HCT116 (cell line): ENCODE measurements around the gene ZNF678. TPM values are rescaled to one million over a fixed set of nuclear protein-coding genes. Genes with fewer than 3 reads are reported as not detected.

Experiments used
- ATAC-seq: fragments of 200-7000 bp; cut with Tn5 transposase; 2 replicates; pipeline ENCODE4 v1.9.1; 2020; ENCODE audit warnings: mild to moderate bottlenecking, moderate library complexity
- BruUV-seq: library from RNA; stranded (reverse); fragments of 400-500 nt; replicated peaks from 2 replicates; lab custom pipeline; 2021; lab: Mats Ljungman, UMichigan
- CTCF ChIA-PET: fragments of 300-600 bp; sonication (Branson Sonifier 250); formaldehyde crosslinking; loops from one replicate; lab custom pipeline; 2021; ENCODE audit warnings: antibody characterized with exemption; lab: Charles Lee
- POLR2A ChIA-PET: fragments of 300-600, 350-600 bp; sonication (Branson Sonifier 250); formaldehyde crosslinking; loops from one replicate; lab custom pipeline; 2021; ENCODE audit warnings: antibody characterized with exemption; lab: Charles Lee
- RAD21 ChIA-PET, 2 experiments: fragments of 300-600 bp; sonication (Branson Sonifier 250); formaldehyde crosslinking; loops; one replicate each; lab custom pipeline; 2023; ENCODE audit warnings: low total read pairs in 2 of 2; ENCODE audit not compliant: uncharacterized antibody in 2 of 2, unreplicated experiment in 2 of 2, low non-redundant PET in 1 of 2; lab: Charles Lee
- DNase-seq: peaks from one replicate; pipeline ENCODE4 v3.0.0-alpha.2; 2010; ENCODE audit warnings: low read depth, low spot score
- H2AFZ ChIP-seq: fragments of 200-600 bp; shearing (Covaris generic), sonication (generic); 2 replicates; pipeline ENCODE4 v1.6.1; 2017; ENCODE audit warnings: low read depth, mixed run types, mixed read lengths, antibody characterized with exemption, low read length; ENCODE audit not compliant: poor library complexity, severe bottlenecking
- H3K27ac ChIP-seq: 2 replicates; pipeline ENCODE4 v1.5.1; 2012; ENCODE audit warnings: low read depth, low read length
- H3K27me3 ChIP-seq: fragments of 200-600 bp; sonication (generic); 2 replicates; pipeline ENCODE4 v1.6.1; 2016; ENCODE audit warnings: mixed run types, low read length, mixed read lengths; ENCODE audit not compliant: insufficient read depth
- H3K36me3 ChIP-seq, 2 experiments: fragments of 200-500 bp in 1 of 2; fragments of 200-600 bp in 1 of 2; sonication (Bioruptor generic) in 1 of 2; sonication (generic) in 1 of 2; 2 replicates each; pipeline versions ENCODE4 v1.5.1 to v1.6.1; 2014 to 2016; ENCODE audit warnings: low read length in 2 of 2, inconsistent platforms in 1 of 2, mixed read lengths in 1 of 2, mixed run types in 1 of 2; ENCODE audit not compliant: insufficient read depth in 2 of 2, control insufficient read depth in 1 of 2
- H3K4me1 ChIP-seq, 2 experiments: fragments of 200-600 bp in 1 of 2; sonication (generic) in 1 of 2; 2 replicates each; pipeline versions ENCODE4 v1.5.1 to v1.6.1; 2012 to 2017; ENCODE audit warnings: low read length in 2 of 2, inconsistent platforms in 1 of 2, mild to moderate bottlenecking in 1 of 2, mixed read lengths in 1 of 2, mixed run types in 1 of 2, moderate library complexity in 1 of 2; ENCODE audit not compliant: insufficient read depth in 2 of 2, control insufficient read depth in 1 of 2
- H3K4me2 ChIP-seq: fragments of 200-600 bp; sonication (generic); 2 replicates; pipeline ENCODE4 v1.6.1; 2017; ENCODE audit warnings: mixed run types, low read length, mixed read lengths
- H3K4me3 ChIP-seq, 2 experiments: fragments of 200-600 bp in 1 of 2; sonication (generic) in 1 of 2; replicated peaks in 1 of 2; 2 replicates each; pipeline ENCODE4 v1.5.1; 2011 to 2016; ENCODE audit warnings: low read length in 2 of 2, control low read depth in 1 of 2, low read depth in 1 of 2, mild to moderate bottlenecking in 1 of 2, mixed read lengths in 1 of 2, mixed run types in 1 of 2
- H3K79me2 ChIP-seq: fragments of 200-600 bp; sonication (generic); 2 replicates; pipeline ENCODE4 v1.6.1; 2017; ENCODE audit warnings: mild to moderate bottlenecking, mixed run types, low read length, moderate library complexity, mixed read lengths; ENCODE audit not compliant: insufficient read depth
- H3K9ac ChIP-seq: fragments of 200-600 bp; sonication (generic); 2 replicates; pipeline ENCODE4 v1.6.1; 2016; ENCODE audit warnings: low read length, mixed read lengths
- H3K9me2 ChIP-seq: fragments of 200-600 bp; sonication (generic), shearing (Covaris generic); 2 replicates; pipeline ENCODE4 v1.6.1; 2017; ENCODE audit warnings: mixed run types, mild to moderate bottlenecking, moderate library complexity; ENCODE audit not compliant: insufficient read depth
- H3K9me3 ChIP-seq, 2 experiments: fragments of 200-500 bp in 1 of 2; fragments of 200-600 bp in 1 of 2; sonication (Bioruptor generic) in 1 of 2; sonication (generic) in 1 of 2; 2 replicates each; pipeline ENCODE4 v1.6.1; 2014 to 2017; ENCODE audit warnings: low read length in 2 of 2, mixed read lengths in 2 of 2, inconsistent platforms in 1 of 2, low read depth in 1 of 2, mild to moderate bottlenecking in 1 of 2, mixed run types in 1 of 2, moderate library complexity in 1 of 2; ENCODE audit not compliant: control insufficient read depth in 1 of 2, insufficient read depth in 1 of 2
- H4K20me1 ChIP-seq: fragments of 200-600 bp; sonication (generic), shearing (Covaris generic); 2 replicates; pipeline ENCODE4 v1.6.1; 2017; ENCODE audit warnings: mixed run types, mild to moderate bottlenecking, moderate library complexity; ENCODE audit not compliant: insufficient read depth
- ATF3 ChIP-seq: IDR thresholded peaks from 2 replicates; pipeline ENCODE4 v1.6.1; 2012
- CBX3 ChIP-seq: IDR thresholded peaks from 2 replicates; pipeline ENCODE4 v1.6.1; 2012; ENCODE audit warnings: low read depth
- CEBPB ChIP-seq: IDR thresholded peaks from 2 replicates; pipeline ENCODE4 v1.6.1; 2012; ENCODE audit warnings: low read depth
- CTCF ChIP-seq, 3 experiments: fragments of 200-600 bp in 1 of 3; sonication (generic) in 1 of 3; IDR thresholded peaks in 2 of 3; conservative IDR thresholded peaks in 1 of 3; 2 replicates each; pipeline ENCODE4 v1.5.1; 2012 to 2017; ENCODE audit warnings: low read depth in 2 of 3, low read length in 2 of 3, antibody characterized with exemption in 1 of 3, borderline replicate concordance in 1 of 3, control low read depth in 1 of 3, mild to moderate bottlenecking in 1 of 3, mixed read lengths in 1 of 3, mixed run types in 1 of 3, moderate library complexity in 1 of 3; ENCODE audit not compliant: insufficient read depth in 1 of 3
- EGR1 ChIP-seq: IDR thresholded peaks from 2 replicates; pipeline ENCODE4 v1.6.1; 2012; ENCODE audit warnings: low read depth
- ELF1 ChIP-seq: IDR thresholded peaks from 2 replicates; pipeline ENCODE4 v1.6.1; 2012; ENCODE audit warnings: low read depth, borderline replicate concordance
- EZH2 ChIP-seq: fragments of 200-600 bp; sonication (generic); IDR thresholded peaks from 2 replicates; pipeline ENCODE4 v1.6.1; 2017; ENCODE audit warnings: antibody characterized with exemption, mixed run types
- JUND ChIP-seq: IDR thresholded peaks from 2 replicates; pipeline ENCODE4 v1.6.1; 2012
- POLR2A ChIP-seq: IDR thresholded peaks from 2 replicates; pipeline ENCODE4 v1.7.0; 2011; ENCODE audit warnings: borderline replicate concordance; ENCODE audit not compliant: insufficient read depth, insufficient read length; ENCODE audit errors: extremely low read depth
- POLR2AphosphoS5 ChIP-seq: IDR thresholded peaks from 2 replicates; pipeline ENCODE4 v1.6.1; 2011; ENCODE audit warnings: mild to moderate bottlenecking, low read depth, low read length, moderate library complexity
- RAD21 ChIP-seq: IDR thresholded peaks from 2 replicates; pipeline ENCODE4 v1.6.1; 2012; ENCODE audit warnings: low read depth, mild to moderate bottlenecking
- SIN3A ChIP-seq: IDR thresholded peaks from 2 replicates; pipeline ENCODE4 v1.6.1; 2012; ENCODE audit warnings: low read depth
- SP1 ChIP-seq: IDR thresholded peaks from 2 replicates; pipeline ENCODE4 v1.6.1; 2012; ENCODE audit warnings: low read depth
- SRF ChIP-seq: IDR thresholded peaks from 2 replicates; pipeline ENCODE4 v1.6.1; 2012; ENCODE audit warnings: low read depth
- ZBTB33 ChIP-seq: IDR thresholded peaks from 2 replicates; pipeline ENCODE4 v1.6.1; 2011; ENCODE audit warnings: mild to moderate bottlenecking, low read length, moderate library complexity; ENCODE audit not compliant: insufficient replicate concordance; ENCODE audit errors: extremely low read depth
- ZFX ChIP-seq: fragments of 450-650 bp; IDR thresholded peaks from 2 replicates; pipeline ENCODE4 v1.6.1; 2017
- ZNF274 ChIP-seq: fragments of 200-500 bp; sonication (Bioruptor generic); IDR thresholded peaks from 2 replicates; pipeline ENCODE4 v1.6.1; 2014; ENCODE audit warnings: mild to moderate bottlenecking, low read depth, low read length, inconsistent platforms
- intact Hi-C: fragments of 100-400 bp; cut with micrococcal nuclease; formaldehyde crosslinking; loops from 2 replicates; pipeline ENCODE4 v1.10.0; 2022
- total RNA-seq: library from RNA; stranded (reverse); gene quantifications from one replicate; pipeline ENCODE4 v1.2.1, GENCODE V29; 2021; ENCODE audit not compliant: unreplicated experiment

Gene ZNF678
- total RNA-seq, 1 experiment from 2014 or later = 6.1 TPM

GRCh38 chr1:227556288-227556687 lies 7.1 kb upstream of the ZNF678 start:
- Histone ChIP-seq H3K27me3 (no peaks in the 10 kb centered on the region), H4K20me1 (no peaks in the 10 kb centered on the region), H3K4me1 (no peaks in the 10 kb centered on the region), H3K9ac (no peak overlapping the region)
- BruUV-seq = no TSS peak
- no peak for TF ChIP-seq CBX3
- no peak for TF ChIP-seq SRF
- no peak for TF ChIP-seq EZH2
- no peak for TF ChIP-seq EGR1
- no peak for TF ChIP-seq ATF3
- TF ChIP-seq ZNF274 = no peak
- TF ChIP-seq POLR2AphosphoS5 = no peak
- no peak for TF ChIP-seq POLR2A
- TF ChIP-seq ZFX = no peak
- no peak for TF ChIP-seq SP1
- no peak for TF ChIP-seq ZBTB33
- no peak for TF ChIP-seq JUND
- no peak for TF ChIP-seq CEBPB
- TF ChIP-seq RAD21 = no peak
- no peak for TF ChIP-seq ELF1
- no peak for TF ChIP-seq SIN3A
- TF ChIP-seq CTCF (IDR thresholded peaks at IDR 0.05 in 2 of 3, conservative IDR thresholded peaks at IDR 0.05 in 1 of 3; ENCODE audit: borderline replicate concordance in 1 of 3, insufficient read depth in 1 of 3, low read depth in 2 of 3, low read length in 2 of 3) = no peak
- TF ChIP-seq, all 23 proteins: peak for 0
- H2AFZ ChIP-seq = no peak overlapping the region
- ChIA-PET POLR2A (no interaction called here), RAD21 (no interaction called here), CTCF (no interaction called here)
- intact Hi-C loops = no loop called here
- no peaks in the 10 kb centered on the region for H3K79me2 ChIP-seq
- H3K27ac ChIP-seq = no peak overlapping the region
- H3K36me3 ChIP-seq = no peaks in the 10 kb centered on the region
- H3K4me2 ChIP-seq = no peak overlapping the region
- no peak for ATAC-seq
- no peak for DNase-seq
- H3K9me3 ChIP-seq = no peaks in the 10 kb centered on the region
- H3K4me3 ChIP-seq = no peak overlapping the region
- no peaks in the 10 kb centered on the region for H3K9me2 ChIP-seq
